ENCODE measurements around the gene SPDYE4.
A peak's percentile ranks its signal among the peaks of the same experiment; 100 is the strongest.

The SPDYE4 gene

DNA sequence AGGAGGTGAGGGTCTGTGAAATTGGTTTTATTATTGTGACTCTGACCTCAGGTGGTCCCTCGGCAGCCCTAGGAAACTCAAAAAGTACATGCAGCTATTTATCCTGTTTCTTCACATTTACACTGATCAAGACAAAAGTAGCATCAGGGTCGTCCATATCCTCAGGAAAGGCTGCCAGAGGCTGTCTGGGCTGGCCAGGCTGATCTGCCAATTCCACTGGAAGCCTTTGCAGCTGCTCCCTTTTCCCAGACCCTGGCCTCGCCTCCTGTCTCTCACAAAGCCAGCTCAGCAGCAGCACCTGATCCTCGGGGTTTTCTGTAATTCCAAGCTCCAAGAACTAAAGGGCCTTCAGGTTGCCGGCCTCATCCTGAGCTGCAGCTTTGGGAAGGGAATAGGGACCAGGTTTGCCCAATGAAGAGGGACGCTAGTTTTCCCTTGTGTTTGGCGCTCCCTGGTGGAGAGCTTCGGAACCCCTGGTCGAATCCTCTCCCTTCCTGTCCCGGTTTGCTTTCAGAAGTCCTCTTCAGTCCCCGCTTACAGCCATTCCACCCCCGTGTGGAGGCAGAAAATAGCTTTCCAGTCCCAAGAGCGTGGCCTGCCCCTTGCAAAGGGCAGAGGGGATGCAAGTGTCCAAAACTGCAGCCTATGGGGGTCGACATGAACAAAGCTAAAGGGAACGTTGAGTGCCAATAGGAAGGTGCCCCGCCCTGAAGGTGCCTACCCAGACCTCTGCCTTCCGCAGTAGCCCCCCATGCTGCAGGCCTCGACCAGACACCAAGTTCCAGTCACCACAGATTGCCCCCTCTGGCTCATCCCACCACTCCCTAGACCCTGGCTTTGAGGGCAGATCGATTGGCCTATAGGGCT, 27.4 kb upstream of the SPDYE4 start:
- peak in 49 of 58 donors; percentile 5 to 75 (median 27) for DNase-seq

DNA sequence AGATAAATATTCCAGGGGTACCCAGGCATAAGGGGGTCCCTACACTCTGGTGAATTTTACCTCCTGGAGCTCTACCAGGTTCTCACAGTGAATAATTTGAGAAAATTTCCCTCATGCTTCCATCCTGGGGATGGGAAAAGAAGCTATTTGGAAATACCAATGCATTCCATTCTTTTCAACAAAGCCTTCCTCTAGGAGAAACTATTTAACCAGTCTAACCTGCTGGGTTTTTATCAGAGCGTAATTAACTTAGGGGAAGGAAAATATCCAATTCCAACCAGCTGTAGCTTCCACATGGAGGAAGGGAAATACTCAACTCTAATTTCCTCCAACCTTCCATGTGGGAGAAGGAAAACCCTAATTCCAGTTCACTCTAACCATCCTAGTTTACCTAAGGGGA, 23.8 kb upstream of the SPDYE4 start:
- no peak for DNase-seq

DNA sequence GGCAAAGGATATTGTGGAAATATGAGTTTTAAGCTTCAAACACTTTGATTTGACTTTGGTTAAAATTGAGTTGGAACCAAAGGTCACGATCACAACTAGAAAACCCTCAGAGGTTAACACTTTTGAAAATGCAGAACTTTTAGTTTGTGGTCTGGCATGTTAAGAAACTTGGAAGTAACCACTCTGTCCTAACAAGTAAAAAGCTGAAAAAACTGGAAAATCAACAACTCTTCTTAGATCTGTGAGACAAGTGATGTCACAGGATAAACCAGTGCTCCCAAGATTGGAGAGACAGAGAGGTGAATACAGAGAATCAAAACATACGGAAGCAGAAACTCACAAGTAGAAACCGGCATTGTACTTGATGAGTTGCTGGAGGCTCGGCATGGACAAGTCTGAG, 23.4 kb upstream of the SPDYE4 start:
- no peak for DNase-seq

DNA sequence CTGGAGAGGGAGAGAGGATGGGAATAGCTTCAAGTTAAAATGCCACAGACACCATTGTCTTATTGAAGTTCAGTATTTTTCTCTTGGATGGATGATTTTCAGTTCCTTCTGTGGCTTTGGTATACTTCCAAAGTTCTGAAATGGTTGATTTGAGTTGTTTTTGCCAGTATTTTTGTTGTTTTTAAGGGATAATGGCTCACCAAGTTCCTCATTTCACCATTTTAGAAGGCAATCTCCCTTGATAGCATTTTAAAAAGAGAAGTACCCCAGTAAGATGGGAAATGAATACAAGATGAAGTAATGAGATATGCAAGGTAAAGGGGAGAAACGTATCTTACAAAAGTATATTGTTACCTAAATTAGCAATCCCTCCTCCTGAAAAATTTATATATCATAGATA, 18.5 kb upstream of the SPDYE4 start:
- no peak for DNase-seq

DNA sequence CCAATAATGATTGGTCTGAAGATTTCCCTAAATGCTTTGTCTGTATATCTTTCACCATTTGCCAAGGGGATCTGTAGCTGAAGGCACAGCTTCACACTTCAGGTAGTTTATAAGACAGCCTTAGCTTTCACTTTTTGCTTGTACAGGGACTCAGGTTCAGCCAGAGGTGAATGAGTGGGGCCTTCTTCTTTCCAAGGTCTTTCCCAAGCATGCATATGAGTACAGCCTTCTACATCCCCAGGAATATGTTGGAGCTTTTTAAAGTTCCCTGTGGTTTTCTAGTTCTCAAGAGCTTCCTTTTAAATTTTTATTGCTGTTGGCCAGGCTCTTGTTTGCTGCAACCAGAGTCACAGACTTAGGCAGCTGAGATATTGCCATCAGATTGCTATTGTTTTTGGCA, 17.9 kb upstream of the SPDYE4 start:
- no peak for DNase-seq

DNA sequence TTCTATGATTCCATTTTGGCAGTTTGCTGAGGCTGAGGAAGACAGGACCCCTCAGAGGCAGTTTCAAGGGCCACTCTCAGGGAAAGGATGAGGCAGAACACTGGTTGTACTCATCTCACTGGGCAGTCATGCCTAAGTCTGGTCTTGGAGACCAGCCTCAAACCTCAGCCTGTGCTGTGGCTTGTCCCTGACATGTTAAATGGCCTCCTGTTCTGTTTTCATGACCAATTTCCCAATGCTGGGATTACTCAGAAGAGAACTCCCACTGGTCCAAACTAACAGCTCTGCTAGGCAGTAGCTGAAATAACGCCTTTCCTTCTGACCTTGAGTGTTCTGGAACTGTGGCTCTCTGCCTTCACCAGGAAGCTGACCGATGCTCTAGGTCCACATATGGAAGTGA, 8.4 kb upstream of the SPDYE4 start:
- no peak for DNase-seq

DNA sequence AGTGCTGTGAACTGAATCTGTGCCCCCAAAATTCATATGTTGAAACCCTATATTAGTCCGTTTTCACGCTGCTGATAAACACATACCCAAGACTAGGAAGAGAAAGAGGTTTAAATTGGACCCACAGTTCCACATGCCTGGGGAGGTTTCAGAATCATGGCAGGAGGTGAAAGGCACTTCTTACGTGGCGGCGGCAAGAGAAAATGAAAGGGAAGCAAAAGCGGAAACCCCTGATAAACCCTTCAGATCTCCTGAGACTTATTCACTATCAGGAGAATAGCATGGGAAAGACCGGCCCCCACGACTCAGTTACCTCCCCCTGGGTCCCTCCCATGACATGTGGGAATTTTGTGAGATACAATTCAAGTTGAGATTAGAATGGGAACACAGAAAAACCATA, 3.7 kb upstream of the SPDYE4 start:
- DNase-seq = no peak

DNA sequence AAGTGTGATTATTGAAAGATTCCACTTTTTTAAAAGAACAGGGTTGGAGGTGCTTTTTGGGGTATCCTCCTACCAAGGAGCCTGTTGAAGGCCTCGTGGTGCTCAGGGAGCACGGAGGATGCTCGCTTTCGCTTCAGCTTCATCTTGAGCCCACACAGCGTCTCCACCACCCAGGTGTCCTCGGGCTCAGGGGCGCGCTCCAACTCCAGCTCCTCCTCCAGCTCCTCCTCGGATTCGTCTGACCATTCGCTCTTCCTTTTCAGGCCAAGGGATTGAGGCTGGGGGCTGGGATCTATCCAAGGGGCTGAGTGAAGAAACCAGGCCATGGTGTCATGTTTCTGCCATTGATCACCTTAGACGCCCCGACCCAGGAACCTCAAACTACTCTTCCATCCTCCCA, 1.2 kb downstream of the SPDYE4 start:
- DNase-seq = no peak

DNA sequence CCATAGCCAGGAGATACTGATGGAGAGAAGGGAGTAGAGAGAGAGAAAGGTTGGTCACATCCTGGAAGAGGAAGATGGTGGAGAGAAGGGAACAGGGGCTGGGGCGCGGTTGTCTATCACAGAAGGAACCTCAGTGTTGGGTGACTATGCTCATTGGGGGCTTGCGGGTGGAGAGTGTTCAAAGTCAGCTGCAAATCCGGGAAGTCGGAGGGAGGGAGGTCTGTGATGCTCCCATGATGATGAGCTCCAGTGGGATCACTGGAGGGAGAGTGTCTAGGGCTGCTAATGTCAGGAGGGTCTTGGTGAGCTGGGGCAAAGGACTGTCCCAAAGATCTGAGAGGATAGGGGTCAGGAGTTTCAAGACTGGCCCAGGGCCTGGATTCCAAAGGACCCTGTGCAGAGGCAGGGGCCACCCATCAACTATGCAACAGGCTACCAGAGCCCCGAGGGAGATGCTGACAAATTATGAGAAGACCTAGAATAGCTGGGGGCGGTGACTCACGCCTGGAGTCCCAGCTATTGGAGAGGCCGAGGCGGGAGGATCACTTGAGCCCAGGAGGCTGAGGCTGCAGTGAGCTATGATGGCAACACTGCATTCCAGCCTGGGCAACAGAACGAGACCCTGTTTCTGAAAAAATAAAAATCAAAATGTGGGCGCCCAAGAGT, 2.6 kb downstream of the SPDYE4 start:
- no peak for DNase-seq

DNA sequence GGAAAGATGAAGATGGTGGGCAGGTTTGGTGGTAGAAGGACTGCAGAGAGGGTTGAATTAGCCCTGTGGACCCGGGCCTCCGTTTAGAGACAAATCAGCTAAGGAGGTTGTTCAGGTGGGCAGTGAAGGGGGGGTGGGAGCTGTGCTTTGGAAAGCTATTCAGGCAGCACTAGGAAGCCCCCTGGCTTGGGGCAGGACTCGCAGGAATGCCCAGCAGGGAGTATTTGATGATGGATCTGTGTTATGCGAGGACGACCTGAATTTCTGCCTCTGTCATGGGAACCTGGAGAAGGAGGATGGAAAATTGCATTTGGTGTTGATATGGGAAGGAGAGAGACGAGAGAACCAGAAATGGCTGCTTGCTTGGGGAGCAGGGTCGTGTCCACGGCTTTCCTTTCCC, 3.5 kb downstream of the SPDYE4 start:
- DNase-seq = no peak

DNA sequence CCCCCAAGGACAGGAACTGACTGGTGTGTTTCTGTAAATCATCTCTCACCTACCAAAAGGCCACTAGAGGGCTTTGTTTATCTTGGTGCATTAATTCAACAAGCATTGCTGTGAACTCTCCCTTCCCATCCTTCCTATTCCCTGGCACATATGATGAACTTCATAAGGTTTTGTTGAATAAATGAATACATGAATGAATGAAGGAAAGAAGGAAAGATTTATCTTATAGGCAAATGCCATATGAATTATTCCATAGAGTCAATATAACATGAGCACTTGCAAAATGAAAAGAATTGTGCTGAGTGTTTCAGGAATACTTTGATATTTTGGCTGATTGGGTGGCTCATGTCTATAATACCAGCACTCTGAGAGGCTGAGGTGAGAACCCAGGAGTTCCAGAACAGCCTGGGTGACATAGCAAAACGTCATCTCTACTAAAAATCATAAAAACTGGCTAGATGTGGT, 4.3 kb downstream of the SPDYE4 start:
- DNase-seq = no peak

DNA sequence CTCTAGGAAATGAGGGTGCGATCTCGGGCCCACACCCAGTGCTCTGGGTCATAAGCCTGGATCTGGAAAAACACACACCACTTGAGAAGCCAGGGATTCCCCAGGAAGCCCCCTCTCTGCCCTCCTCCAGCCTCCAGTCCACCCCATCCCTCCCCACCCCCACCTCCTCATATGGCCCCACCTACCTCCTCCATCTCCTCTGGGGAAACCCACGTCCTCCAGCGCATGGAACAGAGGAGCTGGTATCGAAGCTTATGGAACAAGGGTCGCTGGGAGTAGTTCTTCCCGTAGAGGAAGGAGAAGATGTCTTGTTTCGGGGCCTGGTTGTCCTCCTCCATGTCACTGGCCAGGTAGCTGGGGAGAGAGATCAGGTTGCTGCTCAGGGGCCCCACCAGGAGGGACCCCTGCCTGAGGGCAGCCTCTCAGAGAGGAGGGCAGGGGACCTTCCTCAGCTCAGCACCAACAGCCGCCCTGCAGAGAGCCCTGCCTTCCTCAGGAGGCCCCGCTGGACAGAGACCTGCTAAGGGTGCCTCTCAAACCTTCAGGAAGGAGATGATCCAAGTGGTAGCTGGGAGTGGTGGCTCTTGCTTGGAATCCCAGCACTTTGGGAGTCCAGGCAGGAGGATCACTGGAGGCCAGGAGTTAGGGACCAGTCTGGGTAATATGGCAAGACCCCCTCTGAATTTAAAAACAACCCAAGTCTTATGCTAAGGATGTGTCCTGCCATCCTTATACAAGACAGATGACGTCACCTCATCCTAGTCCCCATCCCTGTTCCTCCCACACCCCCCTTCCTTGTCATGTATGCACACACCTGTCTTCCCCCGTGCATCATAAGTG, 5.0 kb downstream of the SPDYE4 start:
- no peak for DNase-seq

DNA sequence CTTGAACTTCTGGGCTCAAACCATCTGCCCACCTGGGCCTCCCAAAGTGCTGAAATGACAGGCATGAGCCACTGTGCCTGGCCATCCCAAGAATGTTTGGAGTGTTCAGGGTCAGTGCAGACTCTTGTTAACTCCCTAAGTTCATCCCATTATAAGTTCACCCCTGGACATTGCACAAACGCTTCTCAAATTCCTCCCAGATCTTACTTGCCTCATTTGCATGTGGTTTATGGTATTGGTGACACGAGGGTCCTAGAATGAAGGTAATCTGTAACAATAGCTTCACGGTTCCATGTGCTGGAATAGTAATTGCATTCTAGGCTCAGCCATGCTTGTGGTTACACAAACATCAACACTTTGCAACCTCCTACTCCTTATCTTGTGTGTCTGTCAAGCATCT, 8.7 kb downstream of the SPDYE4 start:
- DNase-seq = no peak

DNA sequence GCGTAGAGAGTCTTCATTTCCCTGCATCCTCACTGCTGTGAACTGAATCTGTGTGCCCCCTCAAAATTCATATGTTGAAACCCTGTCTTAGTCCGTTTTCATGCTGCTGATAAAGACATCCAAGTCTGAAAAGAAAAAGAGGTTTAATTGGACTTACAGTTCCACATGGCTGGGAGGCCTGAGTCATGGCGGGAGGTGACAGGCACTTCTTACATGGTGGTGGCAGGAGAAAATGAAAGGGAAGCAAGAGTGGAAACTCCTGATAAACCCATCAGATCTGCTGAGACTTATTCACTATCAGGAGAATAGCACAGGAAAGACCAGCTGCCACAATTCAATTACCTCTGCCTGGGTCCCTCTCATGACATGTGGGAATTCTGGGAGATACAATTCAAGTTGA, 10.6 kb downstream of the SPDYE4 start:
- no peak for DNase-seq

DNA sequence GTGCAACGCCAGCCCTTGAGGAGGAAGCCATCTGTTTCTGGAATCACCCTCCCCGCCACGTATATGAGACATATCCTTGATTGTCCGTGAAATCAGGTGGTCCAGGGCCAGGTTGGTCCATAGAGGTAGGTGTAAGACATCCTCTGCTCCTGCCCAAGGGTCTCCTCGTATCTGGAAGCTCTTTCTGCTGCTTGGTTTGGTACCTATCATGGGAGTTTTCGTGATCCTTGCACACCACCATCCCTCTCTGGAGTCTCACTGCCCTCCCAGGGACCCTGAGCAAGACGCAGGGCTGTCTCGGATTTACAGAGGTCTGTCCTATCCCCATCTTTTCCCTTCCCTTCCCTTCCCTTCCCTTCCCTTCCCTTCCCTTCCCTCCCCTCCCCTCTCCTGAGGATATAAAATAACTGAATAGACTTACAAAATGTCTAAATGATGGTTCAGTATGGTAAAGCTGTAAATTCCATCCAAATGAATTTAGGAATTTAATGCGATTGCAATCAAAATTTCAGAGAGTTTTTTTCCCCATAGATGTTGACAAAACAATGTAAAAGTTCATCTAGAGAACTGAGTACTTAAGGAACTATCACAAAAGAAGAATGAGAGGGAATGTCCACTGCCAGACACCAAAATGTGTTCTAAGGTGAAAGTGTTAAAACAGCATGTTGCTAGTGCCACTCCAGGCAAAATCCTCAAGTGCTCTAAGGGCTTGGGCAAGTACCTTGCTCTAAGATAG, 11.7 kb downstream of the SPDYE4 start:
- DNase-seq = no peak

DNA sequence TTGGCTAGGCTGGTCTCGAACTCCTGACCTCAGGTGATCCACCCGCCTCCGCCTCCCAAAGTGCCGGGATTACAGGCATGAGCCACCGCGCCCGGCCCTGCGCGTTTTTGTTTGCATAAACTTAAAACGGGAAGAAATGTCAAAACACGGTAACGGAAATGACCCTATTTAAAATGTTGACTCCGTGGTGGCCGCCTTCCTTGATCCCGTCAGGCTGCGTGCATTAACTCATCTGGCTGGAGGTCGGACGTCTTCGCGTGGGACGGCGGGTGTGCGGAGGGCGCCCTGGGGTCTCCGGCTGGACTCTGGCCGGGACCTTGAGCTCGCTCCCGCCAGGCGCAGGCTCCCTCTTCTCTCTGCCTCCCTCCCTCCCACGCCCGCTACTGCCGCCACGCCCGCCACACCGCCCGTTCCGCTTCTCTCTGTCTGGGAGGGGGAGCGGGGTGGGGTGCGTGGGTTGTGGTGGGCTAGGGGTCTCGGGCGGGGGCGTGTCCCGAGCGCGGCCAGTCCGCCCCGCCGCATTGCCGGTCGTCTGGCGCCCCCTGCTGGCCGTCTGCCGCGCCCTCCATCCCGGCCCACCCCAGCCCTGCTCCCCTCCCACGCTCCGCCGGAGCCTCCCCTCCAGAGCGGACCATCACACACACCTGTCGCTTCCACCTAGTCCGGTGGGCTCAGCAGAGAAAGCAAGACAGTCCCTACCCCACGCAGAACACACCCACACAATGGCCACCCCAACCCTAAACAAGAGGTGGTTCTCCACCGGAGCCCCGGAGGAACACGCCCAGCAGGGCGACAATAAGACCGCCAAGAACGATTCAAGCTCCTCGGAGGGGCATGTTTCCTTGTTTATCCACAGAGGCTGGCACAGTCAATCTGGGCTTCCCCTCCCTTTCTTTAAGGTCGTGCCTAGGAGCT, 12.5 kb downstream of the SPDYE4 start:
- DNase-seq = peak in 51 of 58 donors; percentile 3 to 69 (median 37)

DNA sequence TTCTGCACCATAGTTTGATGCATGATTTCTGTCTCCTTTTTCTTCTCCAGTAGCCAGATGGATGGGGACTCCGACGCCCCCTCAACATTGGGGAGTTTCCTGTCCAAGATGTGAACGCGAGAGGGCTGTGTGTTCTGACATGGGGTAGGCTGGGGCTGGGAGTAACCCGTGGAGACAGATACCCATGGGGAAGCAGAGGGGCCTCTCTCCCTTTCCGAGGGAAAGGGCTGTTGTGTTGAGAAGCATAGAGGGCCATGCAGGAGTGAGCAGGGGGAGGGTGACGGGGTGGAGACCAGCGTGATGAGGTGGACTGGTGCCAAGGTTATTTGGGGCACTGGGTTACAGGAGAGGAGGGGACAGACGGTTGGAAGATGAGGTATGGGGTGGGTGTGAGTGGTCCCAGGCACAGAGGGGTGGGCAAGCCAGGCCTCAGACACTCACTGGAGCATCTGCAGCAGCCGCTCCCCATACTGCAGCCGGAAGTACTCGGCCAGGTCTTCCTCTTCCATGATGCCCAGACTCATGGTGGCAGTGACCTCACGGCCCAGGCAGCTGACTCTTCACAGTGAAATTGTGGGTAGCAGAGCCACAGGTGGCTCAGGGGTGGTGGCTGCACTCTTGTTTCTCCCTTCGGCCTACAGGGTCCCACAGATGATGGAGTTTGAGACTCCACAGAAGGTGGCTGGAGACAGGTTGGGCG, 14.1 kb downstream of the SPDYE4 start:
- DNase-seq = peak in 3 of 58 donors; percentile 0 to 4 (median 4)

DNA sequence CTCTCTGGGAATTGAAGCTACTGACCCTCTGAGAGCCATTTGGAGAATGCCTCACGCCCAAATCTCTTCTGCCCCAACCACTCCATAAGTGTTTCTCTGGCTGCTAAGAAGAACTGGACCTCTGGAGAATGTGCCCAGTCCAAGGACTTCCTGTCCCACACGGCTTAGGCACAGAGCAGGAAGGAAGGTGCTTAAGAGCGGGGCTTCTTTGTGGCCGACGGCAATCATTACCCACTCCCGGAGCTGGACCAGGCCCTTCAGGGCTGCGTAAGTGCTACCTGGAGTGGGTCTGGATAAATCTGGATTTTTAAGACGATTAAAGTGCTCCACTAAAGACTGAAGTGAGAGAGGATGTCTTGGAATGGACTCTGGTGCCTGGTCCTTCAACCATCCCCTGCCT, 15.5 kb downstream of the SPDYE4 start:
- DNase-seq = no peak

DNA sequence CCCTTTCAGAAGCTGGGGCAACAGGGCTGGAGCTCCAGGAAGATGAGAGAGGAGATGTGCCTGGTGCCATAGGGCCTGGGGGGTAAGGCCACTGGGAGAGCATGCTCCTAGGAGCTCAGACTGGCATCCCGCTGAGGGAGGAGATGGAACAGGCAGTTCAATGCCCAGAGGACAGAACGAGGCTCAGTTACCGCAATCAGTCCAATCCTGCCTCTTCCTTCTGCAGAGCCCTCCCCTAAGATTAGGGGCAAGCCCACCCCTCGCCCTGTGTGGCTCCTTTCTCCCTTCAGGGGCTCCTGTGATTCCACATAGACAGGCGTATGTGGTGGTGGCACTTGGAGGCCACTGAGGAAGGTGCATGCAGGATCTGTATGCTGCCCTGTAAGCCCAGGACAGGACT, 16.1 kb downstream of the SPDYE4 start:
- DNase-seq = no peak

All from anterior cingulate cortex (tissue), 58 donors.